HG02938 (cell line): ENCODE results near the gene HAUS8.
"Not testable (repeated sequence)": the region's sequence is repeated elsewhere in the genome, so short reads cannot be mapped to it uniquely, and the experiment has no call there.

ENCODE experiments used
- ATAC-seq: cut with Tn5 transposase; IDR thresholded peaks from one replicate; pipeline ENCODE4 v1.9.1; 2021; ENCODE audit warnings: mild to moderate bottlenecking, moderate library complexity; ENCODE audit not compliant: unreplicated experiment

Gene HAUS8

GRCh38 chr19:17037966-17038500, 37.2 kb downstream of the HAUS8 start:
- no peak for ATAC-seq

- no peak for ATAC-seq
Observed at GRCh38 chr19:17037184-17037583, 38.1 kb downstream of the HAUS8 start.

- ATAC-seq, result no peak
Observed at GRCh38 chr19:17036640-17037039, 38.6 kb downstream of the HAUS8 start.

GRCh38 chr19:17035842-17036424, 39.3 kb downstream of the HAUS8 start:
- no peak for ATAC-seq

- ATAC-seq, result no peak
Observed at GRCh38 chr19:17031741-17032140, 43.5 kb downstream of the HAUS8 start.

GRCh38 chr19:17027535-17027975, 47.7 kb downstream of the HAUS8 start:
- no peak for ATAC-seq

GRCh38 chr19:17026706-17027534, 48.3 kb downstream of the HAUS8 start, which contains the start of gene CPAMD8:
Gene CPAMD8 (minus strand): TSS chr19:17026810. CDS start chr19:17026642, 168 bp downstream.
- ATAC-seq, result no peak

GRCh38 chr19:17025991-17026658, 49.1 kb downstream of the HAUS8 start:
- ATAC-seq, result no peak

- no peak for ATAC-seq
Observed at GRCh38 chr19:17025361-17025760, 49.9 kb downstream of the HAUS8 start.

GRCh38 chr19:17024941-17025340, 50.3 kb downstream of the HAUS8 start:
- ATAC-seq, result not testable (repeated sequence)

- ATAC-seq, result no peak
Observed at GRCh38 chr19:17023805-17024204, 51.4 kb downstream of the HAUS8 start.

GRCh38 chr19:17022738-17023137, 52.5 kb downstream of the HAUS8 start:
- no peak for ATAC-seq

GRCh38 chr19:17021793-17022590, 53.3 kb downstream of the HAUS8 start:
- ATAC-seq, result no peak

- no peak for ATAC-seq
Observed at GRCh38 chr19:17021328-17021727, 53.9 kb downstream of the HAUS8 start.

GRCh38 chr19:17020823-17021222, 54.4 kb downstream of the HAUS8 start:
- ATAC-seq, result no peak

GRCh38 chr19:17020385-17020784, 54.9 kb downstream of the HAUS8 start:
- ATAC-seq, result no peak

GRCh38 chr19:17014212-17014861, 60.9 kb downstream of the HAUS8 start:
- ATAC-seq, result not testable (repeated sequence)

GRCh38 chr19:17011485-17011884, 63.8 kb downstream of the HAUS8 start:
- no peak for ATAC-seq

GRCh38 chr19:17006579-17006978, 68.7 kb downstream of the HAUS8 start:
- no peak for ATAC-seq

GRCh38 chr19:17005000-17005399, 70.3 kb downstream of the HAUS8 start:
- no peak for ATAC-seq
